ENCODE data around the gene NPSR1. TPM values are rescaled to one million over a fixed set of nuclear protein-coding genes. Genes with fewer than 3 reads are reported as not detected.

NPSR1 gene
- polyA plus RNA-seq, 1 of the 3 experiments (the other 2 are of a cell fraction): not detected

DNA sequence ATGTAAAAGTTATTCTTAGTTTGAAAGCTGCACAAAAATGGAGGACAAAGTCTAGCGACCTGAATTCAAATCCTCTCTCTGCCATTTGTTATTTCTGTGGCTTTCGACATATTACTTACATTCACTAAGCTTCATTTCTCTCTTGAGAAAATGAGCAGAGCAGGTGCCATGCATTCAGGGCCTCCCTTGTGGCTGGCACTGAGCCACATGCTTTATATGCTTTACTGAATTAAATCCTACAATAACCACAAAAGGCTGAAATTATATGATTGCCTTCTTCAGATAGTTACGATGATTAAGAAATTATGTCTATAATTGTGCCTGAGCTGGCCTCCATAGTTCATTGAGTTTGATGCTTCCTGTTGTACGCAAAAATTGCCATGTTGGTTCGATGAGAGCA is 98.7 kb downstream of the NPSR1 start (continued):
- TF ChIP-seq EZH2phosphoT487 (IDR thresholded peaks at IDR 0.05; ENCODE audit: borderline replicate concordance, low read depth) (no peak), NRF1 (IDR thresholded peaks at IDR 0.05; ENCODE audit: low read depth, low read length) (no peak)
- TF ChIP-seq, protein P1, sequence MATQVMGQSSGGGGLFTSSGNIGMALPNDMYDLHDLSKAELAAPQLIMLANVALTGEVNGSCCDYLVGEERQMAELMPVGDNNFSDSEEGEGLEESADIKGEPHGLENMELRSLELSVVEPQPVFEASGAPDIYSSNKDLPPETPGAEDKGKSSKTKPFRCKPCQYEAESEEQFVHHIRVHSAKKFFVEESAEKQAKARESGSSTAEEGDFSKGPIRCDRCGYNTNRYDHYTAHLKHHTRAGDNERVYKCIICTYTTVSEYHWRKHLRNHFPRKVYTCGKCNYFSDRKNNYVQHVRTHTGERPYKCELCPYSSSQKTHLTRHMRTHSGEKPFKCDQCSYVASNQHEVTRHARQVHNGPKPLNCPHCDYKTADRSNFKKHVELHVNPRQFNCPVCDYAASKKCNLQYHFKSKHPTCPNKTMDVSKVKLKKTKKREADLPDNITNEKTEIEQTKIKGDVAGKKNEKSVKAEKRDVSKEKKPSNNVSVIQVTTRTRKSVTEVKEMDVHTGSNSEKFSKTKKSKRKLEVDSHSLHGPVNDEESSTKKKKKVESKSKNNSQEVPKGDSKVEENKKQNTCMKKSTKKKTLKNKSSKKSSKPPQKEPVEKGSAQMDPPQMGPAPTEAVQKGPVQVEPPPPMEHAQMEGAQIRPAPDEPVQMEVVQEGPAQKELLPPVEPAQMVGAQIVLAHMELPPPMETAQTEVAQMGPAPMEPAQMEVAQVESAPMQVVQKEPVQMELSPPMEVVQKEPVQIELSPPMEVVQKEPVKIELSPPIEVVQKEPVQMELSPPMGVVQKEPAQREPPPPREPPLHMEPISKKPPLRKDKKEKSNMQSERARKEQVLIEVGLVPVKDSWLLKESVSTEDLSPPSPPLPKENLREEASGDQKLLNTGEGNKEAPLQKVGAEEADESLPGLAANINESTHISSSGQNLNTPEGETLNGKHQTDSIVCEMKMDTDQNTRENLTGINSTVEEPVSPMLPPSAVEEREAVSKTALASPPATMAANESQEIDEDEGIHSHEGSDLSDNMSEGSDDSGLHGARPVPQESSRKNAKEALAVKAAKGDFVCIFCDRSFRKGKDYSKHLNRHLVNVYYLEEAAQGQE (IDR thresholded peaks at IDR 0.05; ENCODE audit: low read depth, low read length): no peak

DNA sequence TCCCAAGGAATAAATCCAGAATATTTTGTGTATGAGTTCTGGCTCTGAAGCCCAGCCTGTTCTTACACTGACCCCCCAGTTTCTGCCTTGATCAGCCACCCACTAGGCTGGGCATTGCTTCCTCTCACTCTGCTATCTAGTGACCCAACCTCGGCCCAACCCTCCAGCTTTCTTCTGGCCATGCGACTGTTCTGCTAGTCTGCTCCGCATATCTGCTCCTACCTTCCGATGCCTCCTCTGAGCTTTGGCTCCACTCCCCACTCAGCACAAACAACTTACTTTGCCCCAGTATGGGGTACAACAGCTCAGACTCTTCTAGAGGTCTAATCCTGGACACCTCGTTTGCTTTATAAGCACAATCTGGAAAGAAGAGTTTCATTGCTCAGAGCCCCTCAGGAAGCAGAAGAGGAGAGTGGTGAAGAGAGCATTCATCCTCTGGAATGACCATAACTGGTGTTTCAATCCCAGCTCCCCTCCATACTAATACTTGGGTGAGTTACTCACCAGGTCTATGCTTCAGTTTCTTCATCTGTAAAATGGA is 99.6 kb downstream of the NPSR1 start:
- H3K79me2 ChIP-seq (ENCODE audit: insufficient read depth): no peaks in the 10 kb centered on the region
- H4K20me1 ChIP-seq (ENCODE audit: insufficient read depth): no peaks in the 10 kb centered on the region
- H3K4me2 ChIP-seq: no peak overlapping the region
- H3K4me3 ChIP-seq (ENCODE audit: low read depth in 2 of 2, low read length in 1 of 2): no peak overlapping the region
- no peaks in the 10 kb centered on the region for H3K9me3 ChIP-seq
- no peak overlapping the region for H3K9ac ChIP-seq
- H3K4me1 ChIP-seq (ENCODE audit: control insufficient read depth in 1 of 2, insufficient read depth in 2 of 2, low read depth in 1 of 2, low read length in 1 of 2): peaks cover 0 to 2% of the 10 kb centered on the region in 2 experiments; a peak in 1 of 4 replicates
- ChIA-PET CTCF (interaction anchor here (1.1 kb wide), 1 partner anchor 12 kb away, joined by 4 read pairs; no protein-coding TSS in a partner anchor), POLR2A (no interaction called here)
- H3K36me3 ChIP-seq (replicated peaks in 1 of 2; ENCODE audit: control insufficient read depth in 1 of 2, insufficient read depth in 2 of 2, low read length in 1 of 2): no peaks in the 10 kb centered on the region
- H3F3A ChIP-seq (replicated peaks; ENCODE audit: insufficient read depth): no peaks in the 10 kb centered on the region
- 47% methylated on average over 5 of the region's 5 CpGs for WGBS (ENCODE audit: low lambda C conversion rate)
- DNase-seq: no peak
- peaks cover 5% of the 10 kb centered on the region; the same call in 1 of the 2 replicates for H3K27me3 ChIP-seq (ENCODE audit: insufficient read depth)
- no peak overlapping the region for H2AFZ ChIP-seq (ENCODE audit: low read depth)
- no peaks in the 10 kb centered on the region for H3K9me2 ChIP-seq
- no peak overlapping the region for H3K27ac ChIP-seq (ENCODE audit: low read depth in 2 of 2, low read length in 1 of 2)
- TF ChIP-seq, protein P2, sequence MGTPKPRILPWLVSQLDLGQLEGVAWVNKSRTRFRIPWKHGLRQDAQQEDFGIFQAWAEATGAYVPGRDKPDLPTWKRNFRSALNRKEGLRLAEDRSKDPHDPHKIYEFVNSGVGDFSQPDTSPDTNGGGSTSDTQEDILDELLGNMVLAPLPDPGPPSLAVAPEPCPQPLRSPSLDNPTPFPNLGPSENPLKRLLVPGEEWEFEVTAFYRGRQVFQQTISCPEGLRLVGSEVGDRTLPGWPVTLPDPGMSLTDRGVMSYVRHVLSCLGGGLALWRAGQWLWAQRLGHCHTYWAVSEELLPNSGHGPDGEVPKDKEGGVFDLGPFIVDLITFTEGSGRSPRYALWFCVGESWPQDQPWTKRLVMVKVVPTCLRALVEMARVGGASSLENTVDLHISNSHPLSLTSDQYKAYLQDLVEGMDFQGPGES (IDR thresholded peaks at IDR 0.05; ENCODE audit: low read depth, low read length): no peak
- no peak for TF ChIP-seq RFX5 (IDR thresholded peaks at IDR 0.05; ENCODE audit: low read length)
- no peak for TF ChIP-seq JUND (IDR thresholded peaks at IDR 0.05)
- TF ChIP-seq, protein P1 (IDR thresholded peaks at IDR 0.05; ENCODE audit: low read depth, low read length): no peak
- no peak for TF ChIP-seq RCOR1 (IDR thresholded peaks at IDR 0.05; ENCODE audit: low read length)
- TF ChIP-seq SMC3 (IDR thresholded peaks at IDR 0.05; ENCODE audit: low read depth, low read length): no peak
- TF ChIP-seq, protein P3, sequence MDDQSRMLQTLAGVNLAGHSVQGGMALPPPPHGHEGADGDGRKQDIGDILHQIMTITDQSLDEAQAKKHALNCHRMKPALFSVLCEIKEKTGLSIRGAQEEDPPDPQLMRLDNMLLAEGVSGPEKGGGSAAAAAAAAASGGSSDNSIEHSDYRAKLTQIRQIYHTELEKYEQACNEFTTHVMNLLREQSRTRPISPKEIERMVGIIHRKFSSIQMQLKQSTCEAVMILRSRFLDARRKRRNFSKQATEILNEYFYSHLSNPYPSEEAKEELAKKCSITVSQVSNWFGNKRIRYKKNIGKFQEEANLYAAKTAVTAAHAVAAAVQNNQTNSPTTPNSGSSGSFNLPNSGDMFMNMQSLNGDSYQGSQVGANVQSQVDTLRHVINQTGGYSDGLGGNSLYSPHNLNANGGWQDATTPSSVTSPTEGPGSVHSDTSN (IDR thresholded peaks at IDR 0.05): no peak
- no peak for TF ChIP-seq YY1 (IDR thresholded peaks at IDR 0.05; ENCODE audit: low read depth)
- TF ChIP-seq, protein P4, sequence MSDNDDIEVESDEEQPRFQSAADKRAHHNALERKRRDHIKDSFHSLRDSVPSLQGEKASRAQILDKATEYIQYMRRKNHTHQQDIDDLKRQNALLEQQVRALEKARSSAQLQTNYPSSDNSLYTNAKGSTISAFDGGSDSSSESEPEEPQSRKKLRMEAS (IDR thresholded peaks at IDR 0.05; ENCODE audit: low read depth): no peak
- no peak for TF ChIP-seq EP300 (IDR thresholded peaks at IDR 0.05; ENCODE audit: borderline replicate concordance in 1 of 2, low read depth in 1 of 2, low read length in 1 of 2)

Data from SK-N-SH (cell line).